ENCODE data around the gene EPS15.
"Not testable (repeated sequence)": the region's sequence is repeated elsewhere in the genome, so short reads cannot be mapped to it uniquely, and the experiment has no call there.

EPS15 gene

DNA sequence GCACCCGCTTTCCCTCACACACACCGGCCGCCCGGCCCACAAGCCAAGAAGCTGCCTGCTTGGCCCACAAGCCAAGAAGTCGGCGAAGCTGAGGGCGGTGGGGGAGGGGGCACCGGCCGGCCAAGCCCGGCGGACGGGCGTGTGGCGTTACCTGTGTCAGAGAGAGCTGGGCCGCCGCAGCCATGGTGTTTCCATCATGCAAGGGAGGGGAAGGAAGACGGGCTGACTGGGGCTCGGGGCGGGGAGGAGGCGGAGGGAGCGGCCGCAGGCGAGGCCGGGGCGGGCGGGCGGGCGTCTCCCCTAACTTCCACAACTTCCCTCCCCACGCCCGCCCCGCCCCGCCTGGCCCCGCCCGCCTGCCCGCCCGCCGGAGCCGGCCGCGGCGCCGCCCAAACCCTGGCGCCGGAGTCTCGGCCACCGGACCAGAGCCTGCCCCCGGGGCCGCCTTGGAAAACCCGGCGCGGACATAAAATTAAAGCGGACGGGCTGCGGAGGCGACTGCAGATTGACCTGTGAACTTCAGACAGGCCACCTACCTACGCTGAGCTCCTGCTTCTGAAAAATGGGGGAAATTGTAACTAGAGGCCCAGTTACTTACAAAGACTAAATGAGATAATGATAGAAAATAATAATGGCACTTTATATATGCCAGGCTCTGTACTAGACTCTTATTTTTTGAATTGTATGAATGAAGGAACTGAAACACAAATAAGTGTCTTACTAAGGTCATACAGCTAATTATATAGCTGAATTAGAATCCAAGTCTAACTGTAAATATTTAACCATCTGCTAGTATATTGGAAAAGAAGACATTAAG is at the start of gene EPS15:
Gene EPS15 (minus strand): TSS at position 219 of the 817 bp plus-strand sequence. CDS start 35 bp downstream, at position 184.
- H3K36me3 ChIP-seq (ENCODE audit: control insufficient read depth in 1 of 2, insufficient read depth in 2 of 2, low read length in 2 of 2): peaks cover 0 to 2% of the 10 kb centered on the region in 2 donors
- peak within 1 kb of the TSS; percentile 96 to 97 for H3K4me3 ChIP-seq (ENCODE audit: low read depth in 1 of 2, low read length in 2 of 2)
- H3K9me3 ChIP-seq (ENCODE audit: control insufficient read depth in 1 of 2, low read length in 2 of 2): no peaks in the 10 kb centered on the region
- H3K4me1 ChIP-seq (ENCODE audit: control insufficient read depth in 1 of 2, insufficient read depth in 2 of 2, low read length in 2 of 2): peaks cover 47 to 54% of the 10 kb centered on the region in 2 donors
- H3K27ac ChIP-seq (ENCODE audit: low read depth, low read length): peak within 1 kb of the TSS; percentile 94
- H3K27me3 ChIP-seq (ENCODE audit: control insufficient read depth in 1 of 2, insufficient read depth in 2 of 2, low read length in 2 of 2): no peaks in the 10 kb centered on the region
- H3K9ac ChIP-seq (ENCODE audit: low read depth in 1 of 2, low read length in 2 of 2): peak within 1 kb of the TSS; percentile 98 to 99

- no peaks in the 10 kb centered on the region for H3K9me3 ChIP-seq (ENCODE audit: control insufficient read depth in 1 of 2, low read length in 2 of 2)
- no peak overlapping the region for H3K27ac ChIP-seq (ENCODE audit: low read depth, low read length)
- H3K27me3 ChIP-seq (ENCODE audit: control insufficient read depth in 1 of 2, insufficient read depth in 2 of 2, low read length in 2 of 2): no peaks in the 10 kb centered on the region
- no peaks in the 10 kb centered on the region for H3K36me3 ChIP-seq (ENCODE audit: control insufficient read depth in 1 of 2, insufficient read depth in 2 of 2, low read length in 2 of 2)
- H3K9ac ChIP-seq (ENCODE audit: low read depth in 1 of 2, low read length in 2 of 2): no peak overlapping the region
- H3K4me1 ChIP-seq (ENCODE audit: control insufficient read depth in 1 of 2, insufficient read depth in 2 of 2, low read length in 2 of 2): peaks cover 25% of the 10 kb centered on the region in 2 donors
- H3K4me3 ChIP-seq (ENCODE audit: low read depth in 1 of 2, low read length in 2 of 2): no peak overlapping the region
These were observed 49.3 kb upstream of the EPS15 start for GRCh38 chr1:51568231-51568935.

DNA sequence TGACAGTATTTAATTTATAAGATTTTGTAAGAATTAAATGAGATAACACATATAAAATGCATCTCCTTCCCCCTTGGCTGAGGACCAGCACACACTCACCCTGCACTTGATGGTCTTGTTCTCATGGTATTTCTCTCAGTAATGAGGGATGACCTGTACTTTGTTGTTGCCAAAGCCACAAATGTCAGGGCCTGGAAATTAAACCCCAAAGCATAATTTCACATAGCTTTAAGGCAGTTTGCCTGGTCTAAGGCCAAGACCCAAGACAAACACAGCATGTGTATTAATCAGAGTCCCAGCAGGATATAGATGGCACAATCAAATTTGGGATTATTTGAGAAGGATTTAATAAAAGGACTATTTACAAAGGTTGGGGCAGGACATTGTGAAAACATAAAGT is 48.6 kb upstream of the EPS15 start:
- no peaks in the 10 kb centered on the region for H3K36me3 ChIP-seq (ENCODE audit: control insufficient read depth in 1 of 2, insufficient read depth in 2 of 2, low read length in 2 of 2)
- H3K27ac ChIP-seq (ENCODE audit: low read depth, low read length): no peak overlapping the region
- no peak overlapping the region for H3K4me3 ChIP-seq (ENCODE audit: low read depth in 1 of 2, low read length in 2 of 2)
- no peaks in the 10 kb centered on the region for H3K9me3 ChIP-seq (ENCODE audit: control insufficient read depth in 1 of 2, low read length in 2 of 2)
- H3K9ac ChIP-seq (ENCODE audit: low read depth in 1 of 2, low read length in 2 of 2): no peak overlapping the region
- H3K4me1 ChIP-seq (ENCODE audit: control insufficient read depth in 1 of 2, insufficient read depth in 2 of 2, low read length in 2 of 2): peaks cover 25% of the 10 kb centered on the region in 2 donors
- H3K27me3 ChIP-seq (ENCODE audit: control insufficient read depth in 1 of 2, insufficient read depth in 2 of 2, low read length in 2 of 2): no peaks in the 10 kb centered on the region

DNA sequence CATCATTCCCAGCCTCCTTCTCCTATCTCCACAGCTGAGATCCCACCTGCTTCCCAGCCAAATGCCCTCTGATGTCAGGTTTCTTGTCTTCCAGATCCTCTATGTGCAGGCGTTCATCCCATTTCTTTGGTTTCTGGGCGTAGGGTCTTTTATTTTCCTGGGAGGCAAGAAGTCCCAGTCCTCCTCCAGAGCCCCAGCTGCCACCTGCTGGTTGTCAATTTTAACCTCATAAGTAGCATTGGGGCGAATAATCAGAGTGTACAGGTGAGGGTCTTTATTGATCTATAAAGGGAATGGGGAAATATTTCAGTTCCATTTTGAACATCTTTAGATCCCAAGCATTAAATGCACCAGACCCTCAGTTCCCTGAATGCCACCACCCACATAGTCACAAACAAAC is 47.2 kb upstream of the EPS15 start:
- no peak overlapping the region for H3K9ac ChIP-seq (ENCODE audit: low read depth in 1 of 2, low read length in 2 of 2)
- H3K9me3 ChIP-seq (ENCODE audit: control insufficient read depth in 1 of 2, low read length in 2 of 2): no peaks in the 10 kb centered on the region
- H3K27ac ChIP-seq (ENCODE audit: low read depth, low read length): no peak overlapping the region
- H3K4me3 ChIP-seq (ENCODE audit: low read depth in 1 of 2, low read length in 2 of 2): no peak overlapping the region
- no peaks in the 10 kb centered on the region for H3K36me3 ChIP-seq (ENCODE audit: control insufficient read depth in 1 of 2, insufficient read depth in 2 of 2, low read length in 2 of 2)
- no peaks in the 10 kb centered on the region for H3K27me3 ChIP-seq (ENCODE audit: control insufficient read depth in 1 of 2, insufficient read depth in 2 of 2, low read length in 2 of 2)
- H3K4me1 ChIP-seq (ENCODE audit: control insufficient read depth in 1 of 2, insufficient read depth in 2 of 2, low read length in 2 of 2): peaks cover 25% of the 10 kb centered on the region in 2 donors

- H3K4me3 ChIP-seq (ENCODE audit: low read depth in 1 of 2, low read length in 2 of 2): no peak overlapping the region
- no peaks in the 10 kb centered on the region for H3K27me3 ChIP-seq (ENCODE audit: control insufficient read depth in 1 of 2, insufficient read depth in 2 of 2, low read length in 2 of 2)
- H3K9me3 ChIP-seq (ENCODE audit: control insufficient read depth in 1 of 2, low read length in 2 of 2): no peaks in the 10 kb centered on the region
- no peak overlapping the region for H3K27ac ChIP-seq (ENCODE audit: low read depth, low read length)
- H3K9ac ChIP-seq (ENCODE audit: low read depth in 1 of 2, low read length in 2 of 2): no peak overlapping the region
- H3K36me3 ChIP-seq (ENCODE audit: control insufficient read depth in 1 of 2, insufficient read depth in 2 of 2, low read length in 2 of 2): no peaks in the 10 kb centered on the region
- peaks cover 15 to 18% of the 10 kb centered on the region in 2 donors for H3K4me1 ChIP-seq (ENCODE audit: control insufficient read depth in 1 of 2, insufficient read depth in 2 of 2, low read length in 2 of 2)
These were observed 45.9 kb upstream of the EPS15 start for GRCh38 chr1:51565009-51565408.

- no peaks in the 10 kb centered on the region for H3K27me3 ChIP-seq (ENCODE audit: control insufficient read depth in 1 of 2, insufficient read depth in 2 of 2, low read length in 2 of 2)
- no peak overlapping the region for H3K4me3 ChIP-seq (ENCODE audit: low read depth in 1 of 2, low read length in 2 of 2)
- peaks cover 6 to 11% of the 10 kb centered on the region in 2 donors for H3K4me1 ChIP-seq (ENCODE audit: control insufficient read depth in 1 of 2, insufficient read depth in 2 of 2, low read length in 2 of 2)
- no peaks in the 10 kb centered on the region for H3K9me3 ChIP-seq (ENCODE audit: control insufficient read depth in 1 of 2, low read length in 2 of 2)
- no peak overlapping the region for H3K9ac ChIP-seq (ENCODE audit: low read depth in 1 of 2, low read length in 2 of 2)
- H3K27ac ChIP-seq (ENCODE audit: low read depth, low read length): no peak overlapping the region
- no peaks in the 10 kb centered on the region for H3K36me3 ChIP-seq (ENCODE audit: control insufficient read depth in 1 of 2, insufficient read depth in 2 of 2, low read length in 2 of 2)
These were observed 45.1 kb upstream of the EPS15 start for GRCh38 chr1:51564124-51564523.

DNA sequence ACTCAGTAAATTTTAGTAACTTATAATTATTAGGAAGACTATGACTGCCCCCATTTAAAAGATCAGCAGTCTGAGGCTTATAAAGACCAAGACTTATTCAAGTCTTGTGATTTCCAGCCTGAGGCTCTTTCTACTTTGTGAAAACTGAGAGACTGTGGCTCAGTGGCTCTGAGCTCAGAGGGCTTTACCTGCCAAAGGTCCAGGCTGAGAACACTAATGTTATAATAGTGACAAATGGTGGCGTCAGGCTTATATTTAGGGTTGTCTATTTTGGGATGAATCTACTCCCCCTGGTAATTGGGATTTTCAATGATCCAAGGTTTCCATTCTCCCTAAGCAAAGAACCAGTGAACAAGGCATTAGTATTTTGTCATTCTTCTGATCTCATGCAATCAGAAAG is 42.6 kb upstream of the EPS15 start:
- no peak overlapping the region for H3K4me3 ChIP-seq (ENCODE audit: low read depth in 1 of 2, low read length in 2 of 2)
- H3K9ac ChIP-seq (ENCODE audit: low read depth in 1 of 2, low read length in 2 of 2): no peak overlapping the region
- H3K36me3 ChIP-seq (ENCODE audit: control insufficient read depth in 1 of 2, insufficient read depth in 2 of 2, low read length in 2 of 2): no peaks in the 10 kb centered on the region
- H3K4me1 ChIP-seq (ENCODE audit: control insufficient read depth in 1 of 2, insufficient read depth in 2 of 2, low read length in 2 of 2): peaks cover 0 to 7% of the 10 kb centered on the region in 2 donors
- no peak overlapping the region for H3K27ac ChIP-seq (ENCODE audit: low read depth, low read length)
- H3K27me3 ChIP-seq (ENCODE audit: control insufficient read depth in 1 of 2, insufficient read depth in 2 of 2, low read length in 2 of 2): no peaks in the 10 kb centered on the region
- H3K9me3 ChIP-seq (ENCODE audit: control insufficient read depth in 1 of 2, low read length in 2 of 2): no peaks in the 10 kb centered on the region

DNA sequence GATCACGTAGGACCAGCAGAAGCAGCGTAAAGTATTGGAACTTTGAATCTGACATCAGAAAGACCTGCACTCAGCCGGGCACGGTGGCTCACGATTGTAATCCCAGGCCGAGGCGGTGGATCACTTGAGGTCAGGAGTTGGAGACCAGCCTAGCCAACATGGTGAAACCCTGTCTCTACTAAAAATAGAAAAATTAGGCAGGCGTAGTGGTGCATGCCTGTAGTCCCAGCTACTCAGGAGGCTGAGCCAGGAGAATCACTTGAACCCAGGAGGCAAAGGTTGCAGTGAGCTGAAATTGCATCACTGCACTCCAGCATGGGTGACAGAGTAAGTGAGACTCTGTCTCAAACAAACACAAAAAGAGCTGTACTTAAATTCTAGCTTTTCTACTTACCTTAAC is 41.8 kb upstream of the EPS15 start:
- not testable (repeated sequence) for H3K4me3 ChIP-seq (ENCODE audit: low read depth in 1 of 2, low read length in 2 of 2); H3K4me1 ChIP-seq (ENCODE audit: control insufficient read depth in 1 of 2, insufficient read depth in 2 of 2, low read length in 2 of 2); H3K27me3 ChIP-seq (ENCODE audit: control insufficient read depth in 1 of 2, insufficient read depth in 2 of 2, low read length in 2 of 2); H3K9ac ChIP-seq (ENCODE audit: low read depth in 1 of 2, low read length in 2 of 2); H3K9me3 ChIP-seq (ENCODE audit: control insufficient read depth in 1 of 2, low read length in 2 of 2); H3K27ac ChIP-seq (ENCODE audit: low read depth, low read length); H3K36me3 ChIP-seq (ENCODE audit: control insufficient read depth in 1 of 2, insufficient read depth in 2 of 2, low read length in 2 of 2)

- no peak overlapping the region for H3K9ac ChIP-seq (ENCODE audit: low read depth in 1 of 2, low read length in 2 of 2)
- H3K4me1 ChIP-seq (ENCODE audit: control insufficient read depth in 1 of 2, insufficient read depth in 2 of 2, low read length in 2 of 2): peaks cover 0 to 7% of the 10 kb centered on the region in 2 donors
- no peak overlapping the region for H3K4me3 ChIP-seq (ENCODE audit: low read depth in 1 of 2, low read length in 2 of 2)
- no peaks in the 10 kb centered on the region for H3K36me3 ChIP-seq (ENCODE audit: control insufficient read depth in 1 of 2, insufficient read depth in 2 of 2, low read length in 2 of 2)
- no peaks in the 10 kb centered on the region for H3K27me3 ChIP-seq (ENCODE audit: control insufficient read depth in 1 of 2, insufficient read depth in 2 of 2, low read length in 2 of 2)
- H3K9me3 ChIP-seq (ENCODE audit: control insufficient read depth in 1 of 2, low read length in 2 of 2): no peaks in the 10 kb centered on the region
- no peak overlapping the region for H3K27ac ChIP-seq (ENCODE audit: low read depth, low read length)
These were observed 41.0 kb upstream of the EPS15 start for GRCh38 chr1:51560034-51560433.

GRCh38 chr1:51559501-51559900 is 40.4 kb upstream of the EPS15 start:
- H3K27ac ChIP-seq (ENCODE audit: low read depth, low read length): no peak overlapping the region
- no peaks in the 10 kb centered on the region for H3K36me3 ChIP-seq (ENCODE audit: control insufficient read depth in 1 of 2, insufficient read depth in 2 of 2, low read length in 2 of 2)
- H3K9me3 ChIP-seq (ENCODE audit: control insufficient read depth in 1 of 2, low read length in 2 of 2): no peaks in the 10 kb centered on the region
- H3K4me1 ChIP-seq (ENCODE audit: control insufficient read depth in 1 of 2, insufficient read depth in 2 of 2, low read length in 2 of 2): peaks cover 0 to 6% of the 10 kb centered on the region in 2 donors
- H3K27me3 ChIP-seq (ENCODE audit: control insufficient read depth in 1 of 2, insufficient read depth in 2 of 2, low read length in 2 of 2): no peaks in the 10 kb centered on the region
- H3K4me3 ChIP-seq (ENCODE audit: low read depth in 1 of 2, low read length in 2 of 2): no peak overlapping the region
- H3K9ac ChIP-seq (ENCODE audit: low read depth in 1 of 2, low read length in 2 of 2): no peak overlapping the region

Measured in duodenal mucosa (tissue), 2 donors.